GM10266 (cell line): ENCODE measurements around the gene FGF1.

Source experiments
- DNase-seq: peaks from one replicate; pipeline ENCODE4 v3.0.0; 2012; ENCODE audit errors: extremely low spot score
- CTCF ChIP-seq: IDR thresholded peaks from 2 replicates; pipeline ENCODE4 v1.5.1; 2012; ENCODE audit warnings: mild to moderate bottlenecking, low read depth; ENCODE audit not compliant: control insufficient read depth, insufficient read depth; ENCODE audit errors: missing control alignments

The FGF1 gene

GRCh38 chr5:142568283-142568995, 117.5 kb downstream of the FGF1 start:
- TF ChIP-seq CTCF, result no peak
- no peak for DNase-seq

- TF ChIP-seq CTCF, result no peak
- no peak for DNase-seq
Measured at GRCh38 chr5:142561486-142562097, 124.3 kb downstream of the FGF1 start.

GRCh38 chr5:142561029-142561428, 124.9 kb downstream of the FGF1 start:
- DNase-seq, result no peak
- TF ChIP-seq CTCF, result no peak

GRCh38 chr5:142552107-142552506, 133.8 kb downstream of the FGF1 start:
- no peak for DNase-seq
- no peak for TF ChIP-seq CTCF

- no peak for DNase-seq
- no peak for TF ChIP-seq CTCF
Measured at GRCh38 chr5:142551338-142552067, 134.4 kb downstream of the FGF1 start.

GRCh38 chr5:142550471-142550870, 135.4 kb downstream of the FGF1 start:
- no peak for DNase-seq
- no peak for TF ChIP-seq CTCF

GRCh38 chr5:142549834-142550233, 136.1 kb downstream of the FGF1 start:
- no peak for DNase-seq
- TF ChIP-seq CTCF, result no peak
